Activated T-helper 1 cell treated with Interleukin-2 at 50 U/mL for 16 hours (primary cell): ENCODE measurements around the gene CALCA.

Source experiments
- DNase-seq: peaks from one replicate; pipeline ENCODE4 v3.0.0-alpha.2; 2020; ENCODE audit warnings: low read depth

The CALCA gene

DNA sequence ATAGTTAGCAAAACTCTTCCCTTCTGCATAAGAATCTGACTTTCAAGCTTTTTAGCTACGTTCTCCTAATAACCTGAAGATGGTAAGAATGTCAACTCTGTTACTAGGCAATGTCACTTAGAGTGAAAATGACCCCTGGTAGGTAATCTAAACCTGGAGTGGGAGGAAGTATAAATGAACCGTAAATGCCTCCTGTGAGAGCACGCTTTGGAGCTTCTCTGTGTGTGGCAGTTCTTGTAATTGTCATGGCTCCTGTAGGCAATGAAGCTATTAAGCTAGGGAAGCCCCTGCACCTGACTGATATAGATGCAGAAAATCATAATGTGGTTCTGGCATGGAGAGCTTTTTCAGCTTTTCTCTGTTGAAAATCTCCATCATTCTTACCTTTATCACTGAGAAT is 29.4 kb downstream of the CALCA start:
- no peak for DNase-seq

GRCh38 chr11:14938936-14939335 is 33.2 kb downstream of the CALCA start:
- DNase-seq, result no peak

DNA sequence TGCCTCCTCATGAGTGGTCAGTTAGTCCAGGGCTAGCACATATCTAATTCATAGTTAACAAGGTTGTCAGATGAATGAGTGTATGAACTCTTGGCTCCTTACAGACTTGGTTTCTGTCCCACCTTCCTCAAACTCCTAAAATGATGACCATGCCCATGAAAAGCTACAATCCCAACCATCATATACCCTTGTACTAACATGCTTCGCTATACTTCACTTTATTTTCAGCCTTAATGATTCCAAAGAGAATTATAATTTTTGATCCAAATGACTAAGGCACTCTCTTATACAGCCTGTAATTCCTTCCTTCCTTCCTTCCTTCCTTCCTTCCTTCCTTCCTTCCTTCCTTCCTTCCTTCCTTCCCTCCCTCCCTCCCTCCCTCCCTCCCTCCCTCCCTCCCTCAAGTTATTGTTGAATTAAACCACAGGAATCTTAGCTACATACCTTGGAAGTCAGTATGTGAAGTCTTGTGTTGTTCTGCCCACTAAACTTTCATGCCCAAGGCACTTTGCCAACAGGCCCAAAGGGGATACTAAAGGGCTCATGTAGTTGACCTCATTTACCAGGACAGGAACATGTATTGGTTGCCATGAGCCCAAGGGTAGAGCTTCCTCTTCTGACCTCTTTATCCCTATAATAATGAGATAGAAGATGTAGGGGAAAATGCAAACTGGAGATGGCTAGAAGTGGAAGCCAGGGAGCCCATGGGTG is 37.4 kb downstream of the CALCA start:
- no peak for DNase-seq

DNA sequence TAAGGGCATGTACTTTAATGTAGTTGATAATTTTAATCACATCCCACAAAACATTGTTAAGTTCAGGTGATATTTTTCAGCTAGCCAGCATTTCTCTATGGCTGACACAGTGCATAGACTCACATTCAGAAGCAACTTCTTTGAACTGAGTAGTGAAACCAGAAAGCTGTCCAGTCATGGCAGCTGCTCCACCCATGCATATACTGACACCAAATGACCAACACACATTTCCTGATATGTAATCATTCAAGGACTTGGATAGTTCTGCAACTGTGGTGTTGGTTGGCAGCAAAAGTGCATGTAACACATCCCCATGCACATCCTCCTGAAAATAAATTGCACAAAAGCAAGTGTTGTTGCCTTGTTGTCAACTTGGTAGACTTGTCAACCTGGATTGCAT is 39.7 kb downstream of the CALCA start:
- no peak for DNase-seq

GRCh38 chr11:14930369-14930768 is 41.8 kb downstream of the CALCA start:
- no peak for DNase-seq

DNA sequence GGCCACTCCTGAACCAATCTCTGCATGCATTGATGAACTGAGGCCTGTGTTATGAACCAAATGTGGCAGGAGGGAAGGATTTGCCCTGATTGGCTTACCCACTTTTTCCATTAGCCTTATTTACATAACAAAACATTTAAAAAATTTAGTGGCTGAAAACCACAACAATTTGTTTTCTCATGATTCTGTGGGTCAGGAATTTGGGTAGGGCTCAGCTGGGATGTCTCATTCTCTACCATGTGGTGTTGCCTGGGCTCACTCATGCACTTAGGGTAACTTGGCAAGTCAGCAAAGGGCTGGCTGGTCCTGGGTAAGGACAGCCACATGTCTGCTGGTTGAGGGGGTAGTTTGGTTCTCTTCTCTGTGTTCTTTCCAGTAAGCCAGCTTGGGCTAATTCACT is 45.0 kb downstream of the CALCA start:
- DNase-seq, result no peak

GRCh38 chr11:14924318-14924717 is 47.8 kb downstream of the CALCA start:
- DNase-seq, result no peak
